NCI-H2081 treated with DMSO at 0.1 percent for 48 hours (cell line): ENCODE data around the gene MGAM2.

Experiments used
- DNase-seq: peaks from one replicate; lab custom pipeline; 2025; lab: John Stamatoyannopoulos, UW

Gene MGAM2

DNA sequence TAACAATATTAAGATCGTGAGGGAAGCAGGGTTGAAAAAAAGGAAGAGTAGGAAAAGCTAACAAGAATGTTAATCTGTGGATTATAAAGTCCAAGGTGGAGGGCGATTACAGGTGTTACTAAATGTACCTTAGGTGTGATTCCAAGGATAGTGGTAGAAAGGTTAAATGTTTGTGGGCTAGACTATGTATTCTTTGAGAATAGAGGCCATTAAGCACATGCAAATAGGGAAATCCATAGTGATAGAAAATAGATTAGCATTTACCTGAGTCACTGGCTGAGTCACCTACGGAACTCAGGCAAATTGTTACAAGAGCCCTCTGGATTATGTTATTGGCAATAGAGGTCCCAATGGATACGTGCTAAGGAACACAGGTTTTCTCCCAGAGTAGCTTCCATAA, 9.0 kb downstream of the MGAM2 start:
- DNase-seq, result no peak

GRCh38 chr7:142123184-142123583, 11.7 kb downstream of the MGAM2 start:
- DNase-seq, result no peak

DNA sequence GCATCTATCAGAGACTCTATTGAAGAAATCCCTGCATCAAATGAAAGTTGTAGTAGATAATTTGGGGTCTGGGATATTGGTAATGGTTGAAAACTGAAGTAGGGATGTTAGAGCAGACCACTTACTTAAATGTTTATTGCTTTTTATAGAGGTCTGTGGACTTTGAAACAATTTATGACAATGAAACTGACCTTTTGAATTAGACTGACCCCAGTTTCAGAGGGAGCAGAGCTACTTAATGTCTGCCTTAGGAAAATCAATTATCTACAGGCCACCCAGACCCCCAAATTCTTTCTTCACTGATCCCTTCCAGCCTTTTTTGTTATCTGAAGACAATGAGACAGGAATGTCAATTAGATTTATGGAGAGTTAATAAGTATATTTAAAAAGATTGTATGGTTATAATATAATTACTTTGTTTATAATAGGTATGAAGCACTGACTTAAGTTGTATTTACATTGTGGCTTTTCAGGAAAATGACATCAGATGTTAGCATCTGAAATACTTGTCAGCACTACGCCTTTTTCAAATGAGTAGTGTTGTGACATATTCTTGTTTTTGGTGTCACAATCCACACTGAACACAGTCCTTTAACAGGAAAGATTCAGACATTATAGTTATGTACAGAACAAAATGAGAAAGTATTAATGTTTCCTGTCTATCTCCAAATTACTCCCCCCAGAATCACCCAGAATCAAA, 13.9 kb downstream of the MGAM2 start:
- no peak for DNase-seq

DNA sequence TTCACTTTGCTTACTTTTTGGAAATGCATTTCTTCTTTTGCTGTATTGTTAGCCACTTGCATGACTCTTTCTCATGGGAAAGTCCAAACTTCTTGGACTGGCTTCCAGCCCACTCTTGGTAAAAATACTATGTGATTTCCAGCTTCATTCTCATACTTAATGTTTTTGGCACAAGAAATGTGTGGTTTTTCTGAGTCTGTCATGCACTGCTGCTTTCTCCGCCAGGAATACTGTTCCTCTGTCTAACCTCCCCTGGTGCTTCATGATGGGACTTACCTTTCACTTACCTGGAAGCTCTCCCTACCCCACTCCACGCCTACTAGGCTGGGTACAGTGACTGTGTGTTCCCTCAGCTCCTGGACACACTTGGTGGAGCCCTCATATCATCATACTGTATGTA, 18.7 kb downstream of the MGAM2 start:
- DNase-seq, result no peak

- DNase-seq, result no peak
Observed at GRCh38 chr7:142131439-142132185, 20.1 kb downstream of the MGAM2 start.

DNA sequence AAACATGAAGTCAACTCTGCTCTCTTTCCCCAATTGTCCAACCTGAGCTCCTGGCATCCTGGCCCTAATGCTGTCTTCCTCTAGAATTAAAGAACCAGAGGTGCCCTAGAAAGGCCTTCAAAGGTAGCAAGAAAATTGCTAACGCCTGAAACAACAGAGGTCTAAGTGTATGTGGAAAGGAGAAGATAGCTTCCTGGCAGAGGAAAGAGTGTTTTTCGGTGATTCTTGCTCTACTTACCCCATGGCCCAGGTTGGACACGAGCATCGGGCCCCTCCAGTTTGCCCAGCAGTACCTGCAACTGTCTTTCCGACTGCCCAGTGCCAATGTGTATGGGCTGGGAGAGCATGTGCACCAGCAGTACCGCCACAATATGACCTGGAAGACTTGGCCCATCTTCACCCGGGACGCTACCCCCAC, 22.2 kb downstream of the MGAM2 start:
- DNase-seq, result no peak

- no peak for DNase-seq
Observed at GRCh38 chr7:142134909-142135308, 23.4 kb downstream of the MGAM2 start.

GRCh38 chr7:142138996-142139395, 27.5 kb downstream of the MGAM2 start:
- DNase-seq, result no peak

DNA sequence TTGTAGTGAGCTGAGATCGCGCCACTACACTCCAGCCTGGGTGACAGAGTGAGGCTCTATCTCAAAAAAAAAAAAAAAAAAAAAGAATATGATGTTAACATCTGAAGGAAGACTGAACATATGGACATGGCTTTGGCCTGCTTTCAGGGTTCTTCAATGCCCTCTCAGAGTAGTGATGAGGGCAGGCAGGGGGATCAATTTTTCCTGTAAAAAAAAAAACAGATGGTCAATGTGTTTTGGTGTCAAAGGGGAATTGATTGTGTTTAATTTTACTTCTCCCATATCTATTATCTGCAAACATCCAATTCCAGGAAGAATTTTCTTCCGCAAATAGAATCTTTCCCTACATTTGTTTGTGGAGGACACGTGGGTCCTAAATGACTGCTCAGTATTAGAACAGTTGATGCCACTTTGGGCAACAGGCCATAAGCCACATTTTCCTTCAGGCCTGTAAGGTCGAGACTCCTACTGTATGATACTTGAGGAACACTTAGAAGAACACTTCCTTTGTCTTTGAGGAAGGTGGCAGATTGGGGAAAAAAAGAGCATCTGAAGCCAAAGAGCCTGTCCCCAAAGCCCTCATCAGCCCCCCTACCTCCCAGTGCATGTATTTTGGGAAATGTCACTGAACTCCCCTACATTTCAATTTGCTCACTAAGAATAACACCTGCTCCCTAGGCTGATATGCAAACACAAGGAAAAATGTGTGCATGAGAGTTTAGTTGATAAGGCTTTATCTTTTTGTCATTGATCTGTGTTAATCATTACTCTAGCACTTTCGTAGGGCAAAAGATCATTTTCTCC, 28.3 kb downstream of the MGAM2 start:
- no peak for DNase-seq

DNA sequence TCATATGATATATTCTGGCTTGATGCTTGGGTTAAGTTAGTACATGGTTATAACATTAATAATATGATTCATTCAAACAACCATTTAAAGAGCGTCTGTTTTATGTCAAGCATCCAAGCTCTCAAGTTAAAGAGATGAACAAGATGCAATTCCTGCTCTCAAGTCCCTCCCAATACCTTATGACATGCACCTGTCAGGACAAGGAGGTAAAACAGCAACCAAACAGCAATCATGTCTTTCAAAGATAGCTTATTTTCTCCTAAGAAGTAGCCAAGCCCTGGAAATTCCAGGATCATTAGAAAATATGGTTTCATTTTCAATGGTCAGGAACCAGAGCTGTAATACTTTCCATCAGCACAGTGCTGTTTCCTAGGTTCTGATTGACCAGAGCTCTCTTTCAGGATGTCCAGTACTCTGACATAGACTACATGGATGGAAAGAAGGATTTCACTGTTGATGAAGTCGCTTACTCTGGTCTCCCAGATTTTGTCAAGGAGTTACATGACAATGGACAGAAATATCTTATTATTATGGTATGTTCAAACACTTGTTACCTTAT, 29.0 kb downstream of the MGAM2 start:
- DNase-seq, result no peak

DNA sequence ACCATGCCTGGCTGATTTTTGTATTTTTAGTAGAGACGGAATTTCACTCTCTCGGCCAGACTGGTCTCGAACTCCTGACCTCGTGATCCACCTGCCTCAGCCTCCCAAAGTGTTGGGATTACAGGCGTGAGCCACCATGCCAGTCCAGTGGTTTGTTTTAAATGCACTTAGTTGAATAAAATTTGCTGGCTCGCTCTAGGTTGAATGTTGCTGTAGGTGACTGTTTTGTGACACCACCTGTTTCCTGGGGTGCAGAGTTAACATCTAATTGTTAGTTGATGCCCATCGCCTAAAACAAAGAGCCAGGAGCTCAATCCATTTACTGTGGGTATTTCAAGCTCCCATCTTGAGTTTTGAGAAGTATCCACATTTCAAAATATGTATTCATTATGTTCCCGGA, 31.2 kb downstream of the MGAM2 start:
- no peak for DNase-seq

GRCh38 chr7:142146124-142146523, 34.6 kb downstream of the MGAM2 start:
- DNase-seq, result no peak

GRCh38 chr7:142150356-142150755, 38.8 kb downstream of the MGAM2 start:
- DNase-seq, result no peak

DNA sequence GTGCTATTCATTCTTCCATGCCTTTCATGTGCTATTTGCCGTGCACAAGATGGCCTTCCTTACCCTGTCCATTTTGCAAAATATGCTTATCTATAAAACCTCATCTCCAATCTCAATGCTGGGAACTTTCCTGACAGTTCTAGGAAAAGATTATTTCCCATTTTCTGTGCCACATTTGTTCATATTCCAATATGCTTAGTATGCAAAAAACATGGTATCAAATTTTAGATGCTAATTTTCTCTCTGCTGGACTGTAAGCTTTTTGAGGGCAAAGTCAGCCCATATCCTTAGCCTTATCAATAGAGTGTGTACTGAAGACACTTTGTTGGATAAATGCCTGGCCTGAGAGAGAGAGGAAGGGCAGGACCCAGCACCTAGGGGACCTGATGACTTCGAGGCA, 39.4 kb downstream of the MGAM2 start:
- no peak for DNase-seq

DNA sequence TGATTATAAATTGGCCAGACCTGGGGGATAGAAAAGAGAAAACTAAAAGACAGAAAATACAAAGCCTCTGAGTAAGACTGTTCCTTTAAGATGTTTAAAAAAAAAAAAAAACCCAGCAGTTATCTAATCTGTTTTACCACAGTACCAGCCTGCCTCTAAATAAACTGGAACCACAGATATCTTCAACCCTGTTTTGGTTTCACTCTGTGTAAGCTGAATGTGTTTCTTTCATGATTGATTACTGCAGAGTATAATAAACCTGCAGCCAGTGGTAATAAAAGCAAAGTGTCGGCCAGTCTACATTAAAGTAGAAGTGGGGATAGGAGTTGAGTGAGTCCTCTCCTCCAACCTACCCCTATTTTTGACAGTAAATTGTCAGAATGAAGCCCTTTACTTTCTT, 40.6 kb downstream of the MGAM2 start:
- DNase-seq, result no peak

DNA sequence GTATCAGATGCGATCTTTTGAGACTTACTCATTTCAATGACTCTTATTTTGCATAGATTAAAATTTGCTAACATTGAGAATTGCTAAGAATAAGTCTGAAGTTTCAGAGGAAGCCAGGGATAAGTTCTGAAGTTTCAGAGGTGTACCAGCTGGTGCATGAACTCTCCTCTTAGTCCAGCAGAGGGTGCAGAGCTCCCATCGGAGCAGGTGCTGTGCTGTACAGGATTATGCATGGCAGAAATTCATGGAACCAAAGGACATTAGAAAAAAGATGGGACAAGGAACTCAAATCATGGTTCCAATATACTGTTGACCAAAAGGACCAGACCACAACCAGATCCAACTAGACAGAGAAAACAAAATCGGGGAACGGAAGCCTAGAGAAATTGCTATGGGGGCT, 41.9 kb downstream of the MGAM2 start:
- DNase-seq, result no peak

DNA sequence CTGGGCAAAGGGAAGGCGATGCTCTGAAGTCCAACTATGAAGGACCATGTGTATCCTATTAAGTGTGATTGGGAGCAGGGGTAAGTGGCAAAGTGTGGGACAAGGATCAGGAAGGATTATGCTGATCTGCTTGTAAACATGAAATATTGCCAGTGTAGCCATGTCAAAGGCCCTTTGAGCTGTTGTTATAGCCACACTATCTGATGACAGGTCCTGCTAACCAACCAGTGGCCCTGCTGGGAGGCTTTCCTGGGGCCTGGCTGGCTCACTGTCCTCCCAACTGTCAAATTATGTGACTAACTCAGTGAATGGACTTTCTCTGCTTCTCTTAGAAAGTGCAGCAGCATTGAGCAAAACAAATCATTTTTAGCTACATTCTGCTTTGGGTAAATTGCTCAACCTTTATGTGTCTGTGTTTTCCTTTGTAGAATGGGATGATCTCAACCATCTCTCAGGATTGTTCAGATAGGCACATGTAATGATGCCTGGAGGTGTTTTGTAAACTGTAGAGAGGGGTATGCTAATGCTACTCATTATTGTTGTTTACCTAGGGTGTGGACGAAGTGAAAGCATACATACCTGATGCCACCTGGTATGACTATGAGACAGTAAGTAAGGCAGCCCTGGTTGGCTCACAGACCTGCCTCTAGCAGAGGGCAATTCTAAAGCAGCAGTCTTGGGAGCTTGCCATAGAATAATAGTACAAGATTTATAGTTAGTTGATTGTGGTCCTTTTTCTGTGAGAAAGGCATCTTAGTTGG, 47.4 kb downstream of the MGAM2 start:
- DNase-seq, result peak; percentile 40

DNA sequence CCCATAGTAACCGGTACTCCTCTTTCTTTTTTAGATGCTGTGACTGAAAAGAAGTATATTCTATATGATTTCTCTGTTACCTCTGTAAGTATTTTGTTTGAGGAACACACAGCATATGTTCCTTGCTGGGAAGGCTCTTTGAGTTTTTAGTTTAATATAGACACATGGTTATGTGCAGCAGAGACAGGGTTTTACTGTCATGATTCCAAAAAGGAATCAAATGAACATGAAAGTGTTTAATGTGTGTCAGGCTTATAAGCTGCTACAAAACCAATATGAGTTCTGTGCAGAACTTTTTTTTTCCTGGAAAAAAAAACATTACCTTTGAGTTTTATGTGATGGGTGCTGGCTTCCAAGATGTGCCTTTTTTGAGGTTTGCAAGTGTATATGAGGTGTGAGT, 50.4 kb downstream of the MGAM2 start:
- no peak for DNase-seq

- no peak for DNase-seq
Observed at GRCh38 chr7:142168746-142169145, 57.2 kb downstream of the MGAM2 start.

DNA sequence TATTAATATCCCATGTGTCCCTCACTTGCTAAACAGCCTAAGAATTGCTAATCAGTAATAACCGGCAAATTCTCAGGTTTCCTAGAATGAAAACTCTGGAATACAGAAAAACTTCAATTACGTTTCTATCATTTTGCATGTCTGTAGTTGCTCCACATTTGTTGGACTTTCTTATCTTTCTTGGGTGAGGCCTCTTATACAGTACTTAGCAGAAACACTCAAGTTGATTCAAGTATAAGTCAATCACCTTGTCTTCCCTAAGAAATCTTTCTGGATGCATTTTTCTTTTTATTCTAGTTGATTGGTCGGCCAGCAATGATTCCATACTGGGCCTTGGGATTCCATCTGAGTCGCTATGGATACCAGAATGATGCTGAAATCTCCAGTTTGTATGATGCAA, 61.4 kb downstream of the MGAM2 start:
- no peak for DNase-seq

- DNase-seq, result no peak
Observed at GRCh38 chr7:142174441-142174840, 62.9 kb downstream of the MGAM2 start.

- no peak for DNase-seq
Observed at GRCh38 chr7:142175594-142175993, 64.1 kb downstream of the MGAM2 start.
